Measurements from ENCODE around the gene POMT1.
"Not testable (repeated sequence)": the region's sequence is repeated elsewhere in the genome, so short reads cannot be mapped to it uniquely, and the experiment has no call there.

Gene POMT1

GRCh38 chr9:131502781-131503625, at the start of gene POMT1:
Gene POMT1, plus strand, starts transcription at chr9:131502918. Its CDS starts 1,301 bp downstream, at chr9:131504219.
- Histone ChIP-seq H3K9ac (ENCODE audit: low read length) (peak within 1 kb of the TSS; percentile 89), H3F3A (ENCODE audit: insufficient read depth) (peaks cover 22% of the 10 kb centered on the region), H3K27me3 (ENCODE audit: low read length) (no peaks in the 10 kb centered on the region), H3K9me3 (ENCODE audit: insufficient read depth, low read length) (no peaks in the 10 kb centered on the region), H3K79me2 (ENCODE audit: insufficient read depth, low read length) (peaks cover 6% of the 10 kb centered on the region), H3K9me2 (replicated peaks; ENCODE audit: insufficient read depth, low read length) (no peaks in the 10 kb centered on the region), H3K4me3 (ENCODE audit: insufficient read depth, low read length, poor library complexity, severe bottlenecking) (peak within 1 kb of the TSS; percentile 84), H3K36me3 (ENCODE audit: low read length) (no peaks in the 10 kb centered on the region), H3K4me2 (ENCODE audit: low read depth, low read length, poor library complexity, severe bottlenecking) (peak within 1 kb of the TSS; percentile 84), H2AFZ (ENCODE audit: low read depth, low read length, severe bottlenecking) (peak within 1 kb of the TSS; percentile 86), H3K27ac (ENCODE audit: low read depth, low read length) (peak within 1 kb of the TSS; percentile 49), H4K20me1 (ENCODE audit: low read depth, low read length) (no peaks in the 10 kb centered on the region)
- no peak for TF ChIP-seq CTCF (IDR thresholded peaks at IDR 0.05; ENCODE audit: insufficient read depth, low read length, poor library complexity, severe bottlenecking)

- Histone ChIP-seq H3K9me2 (replicated peaks; ENCODE audit: insufficient read depth, low read length) (no peaks in the 10 kb centered on the region), H4K20me1 (ENCODE audit: low read depth, low read length) (no peaks in the 10 kb centered on the region; the same call in 1 of the 2 replicates), H3K27me3 (ENCODE audit: low read length) (no peaks in the 10 kb centered on the region), H3K27ac (ENCODE audit: low read depth, low read length) (no peak overlapping the region), H3F3A (ENCODE audit: insufficient read depth) (peaks cover 9% of the 10 kb centered on the region; the same call in 1 of the 2 replicates), H3K79me2 (ENCODE audit: insufficient read depth, low read length) (peaks cover 16% of the 10 kb centered on the region), H3K4me3 (ENCODE audit: insufficient read depth, low read length, poor library complexity, severe bottlenecking) (no peak overlapping the region), H2AFZ (ENCODE audit: low read depth, low read length, severe bottlenecking) (no peak overlapping the region), H3K9ac (ENCODE audit: low read length) (no peak overlapping the region), H3K4me2 (ENCODE audit: low read depth, low read length, poor library complexity, severe bottlenecking) (no peak overlapping the region), H3K9me3 (ENCODE audit: insufficient read depth, low read length) (no peaks in the 10 kb centered on the region), H3K36me3 (ENCODE audit: low read length) (peaks cover 48% of the 10 kb centered on the region; the same call in 1 of the 2 replicates)
- no peak for TF ChIP-seq EZH2phosphoT487 (conservative IDR thresholded peaks at IDR 0.05; ENCODE audit: low read length)
- no peak for TF ChIP-seq CTCF (IDR thresholded peaks at IDR 0.05; ENCODE audit: insufficient read depth, low read length, poor library complexity, severe bottlenecking)
These were observed 48.7 kb upstream of the POMT1 start for GRCh38 chr9:131454028-131454427.

GRCh38 chr9:131455655-131456054, 47.1 kb upstream of the POMT1 start:
- H3F3A ChIP-seq (ENCODE audit: insufficient read depth), result not testable (repeated sequence)

GRCh38 chr9:131457746-131458145, 45.0 kb upstream of the POMT1 start:
- H4K20me1 ChIP-seq (ENCODE audit: low read depth, low read length), result no peaks in the 10 kb centered on the region; the same call in 1 of the 2 replicates
- TF ChIP-seq EZH2phosphoT487 (conservative IDR thresholded peaks at IDR 0.05; ENCODE audit: low read length), result no peak
- TF ChIP-seq CTCF (IDR thresholded peaks at IDR 0.05; ENCODE audit: insufficient read depth, low read length, poor library complexity, severe bottlenecking), result no peak

More at GRCh38 chr9:131455655-131456054, 47.1 kb upstream of the POMT1 start:
- peaks cover 45% of the 10 kb centered on the region; the same call in 1 of the 2 replicates for H3K36me3 ChIP-seq (ENCODE audit: low read length)
- H3K27me3 ChIP-seq (ENCODE audit: low read length); H3K9me3 ChIP-seq (ENCODE audit: insufficient read depth, low read length); H2AFZ ChIP-seq (ENCODE audit: low read depth, low read length, severe bottlenecking); H3K27ac ChIP-seq (ENCODE audit: low read depth, low read length); H3K9me2 ChIP-seq (replicated peaks; ENCODE audit: insufficient read depth, low read length); H3K4me2 ChIP-seq (ENCODE audit: low read depth, low read length, poor library complexity, severe bottlenecking); H3K9ac ChIP-seq (ENCODE audit: low read length); H3K4me3 ChIP-seq (ENCODE audit: insufficient read depth, low read length, poor library complexity, severe bottlenecking); H4K20me1 ChIP-seq (ENCODE audit: low read depth, low read length): not testable (repeated sequence)
- H3K79me2 ChIP-seq (ENCODE audit: insufficient read depth, low read length), result peaks cover 19% of the 10 kb centered on the region

More at GRCh38 chr9:131457746-131458145, 45.0 kb upstream of the POMT1 start:
- no peaks in the 10 kb centered on the region for H3K27me3 ChIP-seq (ENCODE audit: low read length)
- peaks cover 38% of the 10 kb centered on the region; the same call in 1 of the 2 replicates for H3K36me3 ChIP-seq (ENCODE audit: low read length)
- no peaks in the 10 kb centered on the region for H3K9me3 ChIP-seq (ENCODE audit: insufficient read depth, low read length)
- H3F3A ChIP-seq (ENCODE audit: insufficient read depth), result no peaks in the 10 kb centered on the region
- no peak overlapping the region for H2AFZ ChIP-seq (ENCODE audit: low read depth, low read length, severe bottlenecking)
- no peak overlapping the region for H3K27ac ChIP-seq (ENCODE audit: low read depth, low read length)
- H3K9me2 ChIP-seq (replicated peaks; ENCODE audit: insufficient read depth, low read length), result no peaks in the 10 kb centered on the region
- no peak overlapping the region for H3K4me2 ChIP-seq (ENCODE audit: low read depth, low read length, poor library complexity, severe bottlenecking)
- no peak overlapping the region for H3K4me3 ChIP-seq (ENCODE audit: insufficient read depth, low read length, poor library complexity, severe bottlenecking)
- no peak overlapping the region for H3K9ac ChIP-seq (ENCODE audit: low read length)
- peaks cover 18% of the 10 kb centered on the region for H3K79me2 ChIP-seq (ENCODE audit: insufficient read depth, low read length)

Measured in SU-DHL-6 (cell line).